Epithelial cell of prostate (primary cell): ENCODE data around the gene DGKZ.
"Not testable (repeated sequence)": the region's sequence is repeated elsewhere in the genome, so short reads cannot be mapped to it uniquely, and the experiment has no call there.

Experiments used
- DNase-seq: peaks from one replicate; pipeline ENCODE4 v3.0.0-alpha.2; 2011; ENCODE audit warnings: low read depth, low spot score
- H3K27ac ChIP-seq: fragments of 450-650 bp; 2 replicates; pipeline ENCODE4 v1.5.1; 2017; ENCODE audit warnings: mild to moderate bottlenecking

Gene DGKZ, protein sequence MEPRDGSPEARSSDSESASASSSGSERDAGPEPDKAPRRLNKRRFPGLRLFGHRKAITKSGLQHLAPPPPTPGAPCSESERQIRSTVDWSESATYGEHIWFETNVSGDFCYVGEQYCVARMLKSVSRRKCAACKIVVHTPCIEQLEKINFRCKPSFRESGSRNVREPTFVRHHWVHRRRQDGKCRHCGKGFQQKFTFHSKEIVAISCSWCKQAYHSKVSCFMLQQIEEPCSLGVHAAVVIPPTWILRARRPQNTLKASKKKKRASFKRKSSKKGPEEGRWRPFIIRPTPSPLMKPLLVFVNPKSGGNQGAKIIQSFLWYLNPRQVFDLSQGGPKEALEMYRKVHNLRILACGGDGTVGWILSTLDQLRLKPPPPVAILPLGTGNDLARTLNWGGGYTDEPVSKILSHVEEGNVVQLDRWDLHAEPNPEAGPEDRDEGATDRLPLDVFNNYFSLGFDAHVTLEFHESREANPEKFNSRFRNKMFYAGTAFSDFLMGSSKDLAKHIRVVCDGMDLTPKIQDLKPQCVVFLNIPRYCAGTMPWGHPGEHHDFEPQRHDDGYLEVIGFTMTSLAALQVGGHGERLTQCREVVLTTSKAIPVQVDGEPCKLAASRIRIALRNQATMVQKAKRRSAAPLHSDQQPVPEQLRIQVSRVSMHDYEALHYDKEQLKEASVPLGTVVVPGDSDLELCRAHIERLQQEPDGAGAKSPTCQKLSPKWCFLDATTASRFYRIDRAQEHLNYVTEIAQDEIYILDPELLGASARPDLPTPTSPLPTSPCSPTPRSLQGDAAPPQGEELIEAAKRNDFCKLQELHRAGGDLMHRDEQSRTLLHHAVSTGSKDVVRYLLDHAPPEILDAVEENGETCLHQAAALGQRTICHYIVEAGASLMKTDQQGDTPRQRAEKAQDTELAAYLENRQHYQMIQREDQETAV

GRCh38 chr11:46346886-46347636 is at the start of gene DGKZ:
Gene DGKZ, plus strand, starts transcription at chr11:46347463. Its CDS starts 197 bp downstream, at chr11:46347660.
- no peak for DNase-seq
- H3K27ac ChIP-seq, result peak within 1 kb of the TSS; percentile 80

- no peak overlapping the region for H3K27ac ChIP-seq
- no peak for DNase-seq
These were observed 48.4 kb upstream of the DGKZ start for GRCh38 chr11:46298699-46299433.

DNA sequence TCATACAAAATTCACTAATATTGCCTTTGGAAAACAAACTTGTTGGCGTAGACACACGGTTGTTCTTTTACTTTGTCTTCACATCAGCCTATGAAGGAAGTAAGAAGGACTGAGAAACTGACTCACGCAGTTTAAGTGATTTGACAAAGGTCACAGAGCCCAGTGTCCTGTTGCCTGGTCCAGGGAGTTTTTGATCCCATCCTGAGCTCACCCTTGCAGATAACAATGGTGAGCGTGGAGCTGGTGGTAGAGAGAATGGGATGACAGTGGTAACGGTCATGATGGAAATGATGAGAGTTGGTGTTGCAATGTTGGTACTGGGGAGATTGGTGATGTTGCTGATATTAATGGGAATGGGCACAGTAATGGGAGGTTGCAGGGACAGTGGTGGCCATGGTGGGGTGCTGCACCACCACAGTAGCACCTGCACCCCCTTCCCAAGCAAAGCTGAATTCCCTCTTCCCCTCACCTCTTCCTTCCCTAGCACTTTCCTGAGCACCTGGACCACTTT is 47.8 kb upstream of the DGKZ start:
- no peak for DNase-seq
- H3K27ac ChIP-seq, result no peak overlapping the region

DNA sequence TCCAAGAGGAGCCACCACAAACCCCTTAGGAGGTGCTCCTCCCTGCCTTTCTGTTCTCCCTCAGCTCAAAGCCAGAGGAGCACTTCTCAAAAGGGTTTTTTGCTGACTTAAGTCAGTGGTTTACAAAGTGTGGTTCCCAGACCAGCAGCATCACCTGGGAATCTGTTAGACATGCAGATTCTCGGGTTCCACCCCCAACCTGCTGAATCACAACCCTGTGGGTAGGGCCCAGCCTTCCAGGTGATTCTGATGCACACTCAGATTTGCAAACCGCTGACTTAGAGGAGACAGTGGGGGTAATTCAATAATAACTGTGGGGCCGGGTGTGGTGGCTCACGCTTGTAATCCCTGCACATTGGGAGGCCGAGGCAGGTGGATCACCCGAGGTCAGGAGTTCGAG is 47.0 kb upstream of the DGKZ start:
- DNase-seq, result no peak
- H3K27ac ChIP-seq, result no peak overlapping the region

- no peak for DNase-seq
- no peak overlapping the region for H3K27ac ChIP-seq
These were observed 44.4 kb upstream of the DGKZ start for GRCh38 chr11:46302866-46303265.

GRCh38 chr11:46304036-46304435 is 43.2 kb upstream of the DGKZ start:
- not testable (repeated sequence) for H3K27ac ChIP-seq, DNase-seq

DNA sequence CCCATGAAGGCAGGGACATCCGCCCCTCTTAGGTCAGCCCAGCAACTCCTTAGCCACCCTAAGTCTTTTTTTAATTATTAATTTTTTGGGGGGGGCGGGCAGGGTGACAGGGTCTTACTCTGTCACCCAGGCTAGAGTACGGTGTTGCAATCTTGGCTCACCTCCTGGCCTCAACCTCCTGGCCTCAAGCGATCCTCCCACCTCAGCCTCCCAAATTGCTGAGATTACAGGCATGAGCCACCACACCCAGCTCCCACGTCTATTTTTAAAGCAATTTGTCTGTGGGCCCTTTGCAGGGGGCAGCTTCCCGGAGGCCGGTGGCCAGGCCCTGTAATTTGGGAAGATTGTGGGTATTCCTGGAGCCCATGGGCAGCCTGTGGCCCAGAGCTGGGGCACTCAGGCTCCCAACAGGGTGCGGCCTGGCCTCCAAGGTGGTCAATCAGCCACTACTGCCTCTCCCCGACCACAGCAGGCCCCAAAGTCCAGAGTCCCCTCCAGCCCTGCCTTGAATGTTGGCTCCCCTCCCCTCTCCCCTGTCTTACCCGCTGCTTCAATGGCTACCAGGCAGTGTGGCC is 42.6 kb upstream of the DGKZ start:
- no peak for DNase-seq
- H3K27ac ChIP-seq, result no peak overlapping the region

DNA sequence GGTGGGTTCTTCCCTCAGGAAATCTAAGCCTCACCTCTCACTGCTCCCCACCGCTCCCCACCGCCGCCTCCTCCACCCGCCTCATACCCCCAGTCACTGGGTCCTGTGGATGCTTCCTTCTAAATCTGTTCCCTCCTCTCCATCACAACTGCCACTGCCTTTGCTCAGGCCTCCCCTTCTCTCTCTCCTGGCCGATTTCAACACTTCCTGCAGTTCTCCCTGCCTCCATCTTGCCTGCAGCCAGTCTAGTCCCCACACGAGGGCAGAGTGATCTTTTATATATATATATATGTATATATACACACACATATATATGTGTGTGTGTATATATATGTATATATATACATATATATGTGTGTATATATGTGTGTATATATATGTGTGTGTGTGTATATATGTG is 42.0 kb upstream of the DGKZ start:
- no peak overlapping the region for H3K27ac ChIP-seq
- no peak for DNase-seq

DNA sequence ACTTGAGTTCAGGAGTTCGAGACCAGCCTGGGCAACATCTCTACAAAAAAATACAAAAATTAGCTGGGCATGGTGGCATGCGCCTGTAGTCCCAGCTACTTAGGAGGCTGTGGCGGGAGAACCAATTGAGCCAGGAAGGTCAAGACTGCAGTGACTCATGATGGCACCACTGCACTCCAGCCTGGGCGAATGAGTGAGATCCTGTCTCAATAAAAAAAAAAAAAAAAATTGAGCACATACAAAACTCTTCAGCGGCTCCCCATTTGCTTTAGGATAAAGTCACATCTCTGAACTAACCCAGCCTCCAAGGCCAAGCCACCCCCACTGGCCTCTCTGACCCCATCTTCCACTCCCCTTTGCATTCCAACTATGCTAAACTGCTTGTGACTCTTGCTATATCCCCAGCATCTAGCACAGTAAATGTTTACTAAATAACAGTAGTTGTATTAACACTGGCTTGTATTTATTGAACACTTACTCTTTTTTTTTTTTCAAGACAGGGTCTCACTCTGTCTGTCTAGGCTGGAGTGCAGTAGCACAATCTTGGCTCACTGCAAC is 40.9 kb upstream of the DGKZ start:
- no peak overlapping the region for H3K27ac ChIP-seq
- DNase-seq, result no peak

GRCh38 chr11:46307369-46307768 is 39.9 kb upstream of the DGKZ start:
- H3K27ac ChIP-seq, result no peak overlapping the region
- no peak for DNase-seq

DNA sequence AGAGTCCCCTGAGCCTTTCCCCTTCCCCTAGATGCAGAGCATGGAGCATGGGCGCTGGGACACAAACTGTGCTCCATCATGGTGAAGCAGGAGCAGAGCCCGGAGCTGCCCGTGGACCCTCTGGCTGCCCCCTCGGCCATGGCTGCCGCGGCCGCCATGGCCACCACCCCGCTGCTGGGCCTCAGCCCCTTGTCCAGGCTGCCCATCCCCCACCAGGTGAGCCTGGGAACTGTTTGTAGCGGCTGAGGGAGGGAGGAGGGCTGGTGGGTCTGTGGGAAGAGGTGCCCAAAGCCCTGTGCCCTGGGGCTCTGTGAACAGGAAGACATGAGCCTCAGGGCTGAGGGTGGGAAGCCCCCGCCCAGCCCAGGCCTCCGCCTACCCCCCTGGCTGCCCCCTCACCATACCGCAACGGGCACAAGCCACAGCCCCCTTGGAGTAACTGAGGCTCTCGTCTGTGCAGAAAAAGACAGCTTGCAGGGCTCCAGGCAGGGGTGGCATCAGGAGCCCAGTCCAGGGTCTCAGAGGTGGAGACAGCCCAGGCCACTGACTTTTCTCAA is 39.4 kb upstream of the DGKZ start:
- no peak for DNase-seq
- no peak overlapping the region for H3K27ac ChIP-seq

- H3K27ac ChIP-seq, result no peak overlapping the region
These were observed 38.4 kb upstream of the DGKZ start for GRCh38 chr11:46308631-46309419.

GRCh38 chr11:46309814-46310259 is 37.4 kb upstream of the DGKZ start:
- H3K27ac ChIP-seq, result no peak overlapping the region

More at GRCh38 chr11:46308631-46309419, 38.4 kb upstream of the DGKZ start:
- no peak for DNase-seq

DNA sequence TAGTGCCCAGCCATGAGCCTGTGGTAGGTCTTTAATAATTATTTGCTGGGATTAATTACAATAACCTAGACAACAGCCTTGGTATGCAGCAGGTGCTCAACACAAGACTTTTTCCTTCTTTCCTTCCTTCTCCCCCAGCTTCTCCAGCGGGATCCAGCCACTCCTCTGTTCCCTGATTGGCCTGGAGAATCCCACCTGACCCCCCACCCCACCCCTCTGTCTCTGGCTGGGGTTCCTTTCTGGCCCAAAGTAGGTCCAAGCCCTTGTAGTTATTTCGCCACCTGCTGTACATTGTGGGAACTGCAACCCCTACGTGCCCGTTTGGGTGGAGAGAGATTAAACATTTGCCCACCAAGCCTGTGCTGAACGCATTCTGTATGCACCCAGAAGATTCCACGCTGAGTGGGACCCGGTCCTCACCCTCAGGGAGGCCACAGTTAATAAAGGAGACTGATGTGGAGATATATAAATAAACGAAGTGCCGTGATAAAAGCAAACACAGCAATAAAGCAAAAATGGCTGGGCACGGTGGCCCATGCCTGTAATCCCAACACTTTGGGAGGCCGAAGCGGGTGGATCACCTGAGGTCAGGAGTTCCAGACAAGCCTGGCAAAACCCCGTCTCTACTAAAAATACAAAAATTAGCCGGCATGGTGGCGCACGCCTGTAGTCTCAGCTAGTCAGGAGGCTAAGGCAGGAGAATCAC is 32.1 kb upstream of the DGKZ start:
- H3K27ac ChIP-seq, result no peak overlapping the region
- no peak for DNase-seq

More at GRCh38 chr11:46309814-46310259, 37.4 kb upstream of the DGKZ start:
- no peak for DNase-seq

DNA sequence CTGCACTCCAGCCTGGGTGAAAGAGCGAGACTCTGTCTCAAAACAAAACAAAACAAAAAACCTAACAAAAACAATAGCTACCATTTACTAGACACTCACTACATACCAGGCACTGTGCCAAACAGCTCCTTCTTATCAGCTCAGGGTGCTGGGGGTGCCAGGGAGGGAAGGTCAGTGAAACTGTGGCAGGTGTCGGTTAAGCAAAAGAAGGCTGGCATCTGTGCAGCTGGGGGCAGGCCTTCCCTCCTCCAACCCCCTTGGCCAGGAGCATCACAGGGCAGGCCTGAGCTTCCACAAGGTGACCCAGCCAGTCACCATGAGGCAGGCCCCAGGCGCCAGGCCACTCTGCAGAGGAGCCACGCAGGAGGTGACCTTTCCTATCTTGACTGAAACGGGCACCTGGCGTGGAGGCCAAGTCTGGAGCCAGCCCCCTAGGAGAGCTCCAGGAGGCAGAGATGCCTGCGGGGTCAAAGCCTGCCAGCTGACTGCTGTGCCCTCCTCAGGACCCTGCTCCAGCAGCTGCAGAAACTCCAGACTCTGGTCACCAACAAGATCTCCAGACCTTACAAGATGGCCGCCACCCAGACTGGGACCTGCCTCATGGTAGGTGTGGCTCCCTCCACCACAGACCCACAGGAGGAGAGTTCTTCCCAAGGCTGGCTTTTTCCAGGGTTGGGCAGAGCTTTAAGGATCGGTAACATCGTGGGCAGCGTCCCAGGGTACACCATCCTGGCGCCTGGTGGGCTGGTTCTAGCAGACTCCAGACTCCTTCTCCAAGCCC is 31.3 kb upstream of the DGKZ start:
- no peak for DNase-seq
- H3K27ac ChIP-seq, result no peak overlapping the region

- no peak overlapping the region for H3K27ac ChIP-seq
- no peak for DNase-seq
These were observed 28.2 kb upstream of the DGKZ start for GRCh38 chr11:46319074-46319453.
